ENCODE data around the gene FKBP15. TPM values are rescaled to one million over a fixed set of nuclear protein-coding genes. Genes with fewer than 3 reads are reported as not detected.

FKBP15 gene
- total and polyA plus RNA-seq, 2 of the 4 experiments (the other 2 are of a cell fraction), result 20.4 to 25.5 TPM

- H4K8ac ChIP-seq (ENCODE audit: low read depth in 2 of 2, low read length in 2 of 2), result no peak overlapping the region
- H3K4me3 ChIP-seq (ENCODE audit: insufficient read depth, low read depth, low read length), result no peak overlapping the region
- no peak overlapping the region for H3K27ac ChIP-seq (ENCODE audit: insufficient read depth, low read length)
- H3K9ac ChIP-seq (ENCODE audit: low read depth, low read length), result no peak overlapping the region
- in situ Hi-C loops (cut with MboI; ENCODE audit: low sequenced_read_pairs), result no loop called here
- BruUV-seq (replicated peaks), result no TSS peak
- WGBS, 2 experiments (ENCODE audit: extremely low coverage in 2 of 2, insufficient read length in 1 of 2), result 100% methylated on average over 1 of the region's 6 CpGs; no CpG with 5 or more reads in 1 of the 2 experiments
- DNase-seq, result no peak
- intact Hi-C loops (cut with micrococcal nuclease), result no loop called here
- no peak overlapping the region for H2AFZ ChIP-seq (replicated peaks; ENCODE audit: low read length, poor library complexity)
- no peak overlapping the region for H2AK5ac ChIP-seq (ENCODE audit: low read depth, low read length)
- H3K79me1 ChIP-seq (ENCODE audit: low read depth in 1 of 2, low read length in 2 of 2), result peaks cover 4 to 27% of the 10 kb centered on the region in 2 experiments; a peak in 3 of 4 replicates
- no peak overlapping the region for H3K4ac ChIP-seq (ENCODE audit: low read depth, low read length)
- H2BK5ac ChIP-seq (ENCODE audit: low read depth, low read length, poor library complexity, severe bottlenecking), result no peak overlapping the region
- H3K9me3 ChIP-seq (ENCODE audit: control insufficient read depth, insufficient read depth, low read length), result peaks cover 2% of the 10 kb centered on the region; the same call in 1 of the 2 replicates
- H2BK120ac ChIP-seq (ENCODE audit: low read depth, low read length), result no peak overlapping the region
- POLR2A ChIA-PET (ENCODE audit: unreplicated experiment), result no interaction called here
- H2BK15ac ChIP-seq (ENCODE audit: low read depth, low read length), result no peak overlapping the region
- no peak overlapping the region for H3K18ac ChIP-seq (ENCODE audit: low read depth, low read length)
- no peak overlapping the region for H2BK20ac ChIP-seq (ENCODE audit: low read depth, low read length)
- H3K36me3 ChIP-seq (ENCODE audit: control insufficient read depth, insufficient read depth, low read length), result peaks cover 19% of the 10 kb centered on the region
- peaks cover 3% of the 10 kb centered on the region; the same call in 1 of the 2 replicates for H3K9me1 ChIP-seq (ENCODE audit: insufficient read depth, low read length)
- CTCF ChIA-PET, result no interaction called here
- peaks cover 8% of the 10 kb centered on the region; the same call in 1 of the 2 replicates for H4K20me1 ChIP-seq (ENCODE audit: insufficient read depth, low read length)
- H3K23ac ChIP-seq (ENCODE audit: low read depth, low read length), result no peak overlapping the region
- H4K91ac ChIP-seq (ENCODE audit: insufficient read depth, low read depth, low read length), result no peak overlapping the region
- H3K14ac ChIP-seq (replicated peaks; ENCODE audit: low read depth, low read length), result no peak overlapping the region
- H4K5ac ChIP-seq (ENCODE audit: low read depth, low read length), result no peak overlapping the region
- H2AK9ac ChIP-seq (replicated peaks; ENCODE audit: low read depth, low read length, poor library complexity), result no peak overlapping the region
- no peak overlapping the region for H3K4me2 ChIP-seq (ENCODE audit: low read depth, low read length)
- H3K4me1 ChIP-seq (ENCODE audit: control insufficient read depth, insufficient read depth, low read length), result no peaks in the 10 kb centered on the region
- TF ChIP-seq RCOR1 (IDR thresholded peaks at IDR 0.05; ENCODE audit: insufficient replicate concordance, low read length) (no peak), RFX5 (IDR thresholded peaks at IDR 0.05; ENCODE audit: low read depth, low read length) (no peak), BHLHE40 (IDR thresholded peaks at IDR 0.05; ENCODE audit: low read depth, low read length) (no peak), MAZ (IDR thresholded peaks at IDR 0.05; ENCODE audit: borderline replicate concordance, low read depth, low read length) (no peak), SMC3 (IDR thresholded peaks at IDR 0.05; ENCODE audit: low read depth, low read length) (no peak), MAFK (IDR thresholded peaks at IDR 0.05; ENCODE audit: low read depth, low read length) (no peak), CEBPB (IDR thresholded peaks at IDR 0.05; ENCODE audit: low read depth, low read length) (no peak), RAD21 (IDR thresholded peaks at IDR 0.05; ENCODE audit: low read length) (no peak), NFE2L2 (IDR thresholded peaks at IDR 0.05; ENCODE audit: low read depth, low read length) (no peak), POLR2A (IDR thresholded peaks at IDR 0.05; ENCODE audit: low read depth, low read length) (no peak), FOS (IDR thresholded peaks at IDR 0.05; ENCODE audit: low read depth, low read length) (no peak), CHD1 (IDR thresholded peaks at IDR 0.05; ENCODE audit: low read depth, low read length) (no peak), MXI1 (IDR thresholded peaks at IDR 0.05; ENCODE audit: borderline replicate concordance, low read depth, low read length) (no peak)
- TF ChIP-seq, protein P1, sequence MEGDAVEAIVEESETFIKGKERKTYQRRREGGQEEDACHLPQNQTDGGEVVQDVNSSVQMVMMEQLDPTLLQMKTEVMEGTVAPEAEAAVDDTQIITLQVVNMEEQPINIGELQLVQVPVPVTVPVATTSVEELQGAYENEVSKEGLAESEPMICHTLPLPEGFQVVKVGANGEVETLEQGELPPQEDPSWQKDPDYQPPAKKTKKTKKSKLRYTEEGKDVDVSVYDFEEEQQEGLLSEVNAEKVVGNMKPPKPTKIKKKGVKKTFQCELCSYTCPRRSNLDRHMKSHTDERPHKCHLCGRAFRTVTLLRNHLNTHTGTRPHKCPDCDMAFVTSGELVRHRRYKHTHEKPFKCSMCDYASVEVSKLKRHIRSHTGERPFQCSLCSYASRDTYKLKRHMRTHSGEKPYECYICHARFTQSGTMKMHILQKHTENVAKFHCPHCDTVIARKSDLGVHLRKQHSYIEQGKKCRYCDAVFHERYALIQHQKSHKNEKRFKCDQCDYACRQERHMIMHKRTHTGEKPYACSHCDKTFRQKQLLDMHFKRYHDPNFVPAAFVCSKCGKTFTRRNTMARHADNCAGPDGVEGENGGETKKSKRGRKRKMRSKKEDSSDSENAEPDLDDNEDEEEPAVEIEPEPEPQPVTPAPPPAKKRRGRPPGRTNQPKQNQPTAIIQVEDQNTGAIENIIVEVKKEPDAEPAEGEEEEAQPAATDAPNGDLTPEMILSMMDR (conservative IDR thresholded peaks at IDR 0.05; ENCODE audit: low read depth, low read length), result no peak
- TF ChIP-seq, protein P2, sequence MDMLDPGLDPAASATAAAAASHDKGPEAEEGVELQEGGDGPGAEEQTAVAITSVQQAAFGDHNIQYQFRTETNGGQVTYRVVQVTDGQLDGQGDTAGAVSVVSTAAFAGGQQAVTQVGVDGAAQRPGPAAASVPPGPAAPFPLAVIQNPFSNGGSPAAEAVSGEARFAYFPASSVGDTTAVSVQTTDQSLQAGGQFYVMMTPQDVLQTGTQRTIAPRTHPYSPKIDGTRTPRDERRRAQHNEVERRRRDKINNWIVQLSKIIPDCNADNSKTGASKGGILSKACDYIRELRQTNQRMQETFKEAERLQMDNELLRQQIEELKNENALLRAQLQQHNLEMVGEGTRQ (IDR thresholded peaks at IDR 0.05; ENCODE audit: low read depth, low read length), result no peak
- TF ChIP-seq, protein P3, sequence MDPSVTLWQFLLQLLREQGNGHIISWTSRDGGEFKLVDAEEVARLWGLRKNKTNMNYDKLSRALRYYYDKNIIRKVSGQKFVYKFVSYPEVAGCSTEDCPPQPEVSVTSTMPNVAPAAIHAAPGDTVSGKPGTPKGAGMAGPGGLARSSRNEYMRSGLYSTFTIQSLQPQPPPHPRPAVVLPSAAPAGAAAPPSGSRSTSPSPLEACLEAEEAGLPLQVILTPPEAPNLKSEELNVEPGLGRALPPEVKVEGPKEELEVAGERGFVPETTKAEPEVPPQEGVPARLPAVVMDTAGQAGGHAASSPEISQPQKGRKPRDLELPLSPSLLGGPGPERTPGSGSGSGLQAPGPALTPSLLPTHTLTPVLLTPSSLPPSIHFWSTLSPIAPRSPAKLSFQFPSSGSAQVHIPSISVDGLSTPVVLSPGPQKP (IDR thresholded peaks at IDR 0.05; ENCODE audit: borderline replicate concordance, low read depth, low read length), result no peak
- no peak overlapping the region for H3K56ac ChIP-seq (ENCODE audit: extremely low read depth, insufficient read depth, low read length)
- ATAC-seq (ENCODE audit: low read depth), result no peak
- no peaks in the 10 kb centered on the region for H3K27me3 ChIP-seq (ENCODE audit: control insufficient read depth, insufficient read depth, low read length)
- dilution Hi-C loops (cut with HindIII; ENCODE audit: low sequenced_read_pairs, unreplicated experiment), result no loop called here
Measured at GRCh38 chr9:113255438-113255837, 34.4 kb upstream of the FKBP15 start.

Data from IMR-90 (cell line).